OCI-LY7 (cell line): Measurements from ENCODE around the gene MRPL19. TPM values are rescaled to one million over a fixed set of nuclear protein-coding genes. Genes with fewer than 3 reads are reported as not detected.

Experiments used
- BruUV-seq: library from RNA; stranded (reverse); fragments of 400-500 nt; replicated peaks from 2 replicates; lab custom pipeline; 2021; lab: Mats Ljungman, UMichigan
- CTCF ChIA-PET: fragments of 300-600 bp; sonication (Branson Sonifier 250); formaldehyde crosslinking; loops from one replicate; lab custom pipeline; 2022; ENCODE audit warnings: antibody characterized with exemption; ENCODE audit not compliant: unreplicated experiment; lab: Charles Lee
- POLR2A ChIA-PET: fragments of 300-600 bp; sonication (Branson Sonifier 250); formaldehyde crosslinking; loops from one replicate; lab custom pipeline; 2022; ENCODE audit warnings: antibody characterized with exemption; lab: Charles Lee
- DNase-seq: peaks from one replicate; pipeline ENCODE4 v3.0.0-alpha.2; 2015; ENCODE audit warnings: low spot score
- H2AFZ ChIP-seq: fragments of 200-600 bp; sonication (generic), shearing (Covaris generic); 2 replicates; pipeline ENCODE4 v1.6.1; 2014; ENCODE audit warnings: mild to moderate bottlenecking, antibody characterized with exemption, low read length, moderate library complexity
- H3K27ac ChIP-seq: fragments of 200-600 bp; sonication (generic); 2 replicates; pipeline ENCODE4 v1.5.1; 2014; ENCODE audit warnings: mixed run types, low read depth, mild to moderate bottlenecking, moderate library complexity, low read length, inconsistent platforms; ENCODE audit not compliant: poor library complexity, severe bottlenecking
- H3K36me3 ChIP-seq: fragments of 200-600 bp; sonication (generic); 2 replicates; pipeline ENCODE4 v1.6.1; 2014; ENCODE audit warnings: mild to moderate bottlenecking, antibody characterized with exemption, low read length, moderate library complexity, mixed read lengths; ENCODE audit not compliant: insufficient read depth
- H3K4me1 ChIP-seq: fragments of 200-600 bp; sonication (generic); 2 replicates; pipeline ENCODE4 v1.5.1; 2014; ENCODE audit warnings: mild to moderate bottlenecking, low read length; ENCODE audit not compliant: insufficient read depth, poor library complexity, severe bottlenecking
- H3K4me2 ChIP-seq: fragments of 200-600 bp; sonication (generic); 2 replicates; pipeline ENCODE4 v1.6.1; 2014; ENCODE audit warnings: mild to moderate bottlenecking, low read length
- H3K4me3 ChIP-seq: fragments of 200-600 bp; sonication (generic); 2 replicates; pipeline ENCODE4 v1.5.1; 2014; ENCODE audit warnings: mild to moderate bottlenecking, low read depth, low read length; ENCODE audit not compliant: poor library complexity, severe bottlenecking
- H3K79me2 ChIP-seq: fragments of 200-600 bp; sonication (generic); 2 replicates; pipeline ENCODE4 v1.6.1; 2016; ENCODE audit warnings: low read depth, mild to moderate bottlenecking, low read length, moderate library complexity, mixed read lengths; ENCODE audit not compliant: insufficient read depth
- H3K9me2 ChIP-seq: fragments of 200-600 bp; sonication (generic); 2 replicates; pipeline ENCODE4 v1.6.1; 2016; ENCODE audit warnings: mild to moderate bottlenecking, low read length, mixed read lengths; ENCODE audit not compliant: insufficient read depth
- H3K9me3 ChIP-seq: fragments of 200-600 bp; sonication (generic); 2 replicates; pipeline ENCODE4 v1.6.1; 2014; ENCODE audit warnings: mild to moderate bottlenecking, mixed run types, low read length, mixed read lengths
- H4K20me1 ChIP-seq: fragments of 200-600 bp; sonication (generic); 2 replicates; pipeline ENCODE4 v1.6.1; 2014; ENCODE audit warnings: mild to moderate bottlenecking, antibody characterized with exemption, low read length, moderate library complexity, mixed read lengths; ENCODE audit not compliant: insufficient read depth
- CTCF ChIP-seq: fragments of 200-600 bp; sonication (generic); conservative IDR thresholded peaks from 2 replicates; pipeline ENCODE4 v1.5.1; 2014; ENCODE audit warnings: mild to moderate bottlenecking, antibody characterized with exemption, low read length, moderate library complexity, mixed read lengths
- EZH2phosphoT487 ChIP-seq: fragments of 200-600 bp; sonication (generic); IDR thresholded peaks from 2 replicates; pipeline ENCODE4 v1.6.1; 2018; ENCODE audit warnings: low read depth, borderline replicate concordance, mild to moderate bottlenecking, mixed run types, antibody characterized with exemption, low read length, moderate library complexity, mixed read lengths
- intact Hi-C: fragments of 100-400 bp; cut with micrococcal nuclease; formaldehyde crosslinking; loops from one replicate; pipeline ENCODE4 v1.10.0; 2022; ENCODE audit not compliant: unreplicated experiment
- total RNA-seq, 2 experiments: library from RNA; depleted of rRNA in 1 of 2; stranded (reverse); fragments of >200 nt in 1 of 2; shearing (Covaris generic) in 1 of 2; gene quantifications; 2 replicates each; pipeline ENCODE4 v1.2.3, GENCODE V29; 2014 to 2022

Gene MRPL19
- total RNA-seq, 2 experiments from 2014 or later: 42.6 to 52.7 TPM

- CTCF ChIA-PET: no interaction called here
- H3K4me2 ChIP-seq: no peak overlapping the region
- no TSS peak for BruUV-seq
- H3K4me1 ChIP-seq: no peaks in the 10 kb centered on the region
- no peaks in the 10 kb centered on the region for H4K20me1 ChIP-seq
- H3K9me2 ChIP-seq: no peaks in the 10 kb centered on the region
- H2AFZ ChIP-seq: no peak overlapping the region
- DNase-seq: no peak
- no peak overlapping the region for H3K4me3 ChIP-seq
- no peak overlapping the region for H3K27ac ChIP-seq
- H3K36me3 ChIP-seq: no peaks in the 10 kb centered on the region
- intact Hi-C loops: loop anchor here (10.0 kb wide), 1 partner anchor 138 kb away; no protein-coding TSS in a partner anchor
- POLR2A ChIA-PET: no interaction called here
- H3K9me3 ChIP-seq: no peaks in the 10 kb centered on the region
- TF ChIP-seq CTCF: no peak
- no peak for TF ChIP-seq EZH2phosphoT487
- H3K79me2 ChIP-seq: no peaks in the 10 kb centered on the region
Measured at GRCh38 chr2:75602724-75603342, 43.8 kb upstream of the MRPL19 start.

- Histone ChIP-seq H3K9me2 (no peaks in the 10 kb centered on the region), H4K20me1 (no peaks in the 10 kb centered on the region), H3K9me3 (no peaks in the 10 kb centered on the region), H3K4me2 (no peak overlapping the region), H2AFZ (no peak overlapping the region), H3K79me2 (no peaks in the 10 kb centered on the region), H3K4me1 (no peaks in the 10 kb centered on the region), H3K27ac (no peak overlapping the region), H3K36me3 (no peaks in the 10 kb centered on the region), H3K4me3 (no peak overlapping the region)
- ChIA-PET POLR2A (interaction anchor here (0.7 kb wide), 1 partner anchor 410 kb away, joined by 3 read pairs; no protein-coding TSS in a partner anchor), CTCF (no interaction called here)
- TF ChIP-seq EZH2phosphoT487 (no peak), CTCF (no peak)
- DNase-seq: no peak
- no TSS peak for BruUV-seq
- intact Hi-C loops: loop anchor here (10.0 kb wide), 1 partner anchor 139 kb away; no protein-coding TSS in a partner anchor
Measured at GRCh38 chr2:75603477-75603876, 43.1 kb upstream of the MRPL19 start.

- Histone ChIP-seq H3K9me2 (no peaks in the 10 kb centered on the region), H3K4me1 (no peaks in the 10 kb centered on the region), H3K79me2 (no peaks in the 10 kb centered on the region), H4K20me1 (no peaks in the 10 kb centered on the region), H2AFZ (no peak overlapping the region), H3K9me3 (no peaks in the 10 kb centered on the region), H3K36me3 (no peaks in the 10 kb centered on the region), H3K4me2 (no peak overlapping the region), H3K27ac (no peak overlapping the region), H3K4me3 (no peak overlapping the region)
- POLR2A ChIA-PET: interaction anchor here (0.6 kb wide), 1 partner anchor 901 kb away, joined by 3 read pairs; no protein-coding TSS in a partner anchor
- DNase-seq: peak; percentile 5
- BruUV-seq: no TSS peak
- TF ChIP-seq EZH2phosphoT487: no peak
- no peak for TF ChIP-seq CTCF
- intact Hi-C loops: loop anchor here (10.0 kb wide), 1 partner anchor 140 kb away; no protein-coding TSS in a partner anchor
- CTCF ChIA-PET: no interaction called here
Measured at GRCh38 chr2:75604484-75604883, 42.1 kb upstream of the MRPL19 start.
